ENCODE results near the gene KCP. TPM values are rescaled to one million over a fixed set of nuclear protein-coding genes. Genes with fewer than 3 reads are reported as not detected.

The KCP gene
- total RNA-seq, 1 experiment from 2014 or later, result 1.6 TPM

DNA sequence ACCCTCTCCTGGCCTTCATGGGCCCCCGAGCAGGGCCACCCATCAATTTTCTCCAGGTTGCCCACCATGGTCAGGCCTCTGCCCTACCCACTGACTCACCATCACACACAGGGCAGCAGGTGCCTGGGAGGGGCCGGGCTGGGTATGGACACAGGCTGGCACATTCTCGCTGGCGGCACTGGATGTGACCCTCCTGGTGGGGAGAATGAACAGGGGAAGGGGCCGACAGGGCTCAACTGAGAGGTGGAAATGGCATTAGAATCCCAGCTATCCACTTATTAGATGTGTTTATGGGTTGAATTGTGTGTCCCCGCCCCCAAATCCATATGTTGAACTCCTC lies 16.4 kb downstream of the KCP start:
- DNase-seq (ENCODE audit: low read depth, low spot score), result no peak
- RAD21 ChIA-PET (ENCODE audit: low non-redundant PET in 1 of 2, low total read pairs in 2 of 2, uncharacterized antibody in 2 of 2, unreplicated experiment in 2 of 2), result no interaction called here
- Histone ChIP-seq H3K36me3 (ENCODE audit: control insufficient read depth in 1 of 2, insufficient read depth in 2 of 2, low read length in 2 of 2) (no peaks in the 10 kb centered on the region), H3K4me2 (ENCODE audit: low read length) (peak overlapping the region; percentile 80), H3K79me2 (ENCODE audit: insufficient read depth, low read length) (no peaks in the 10 kb centered on the region), H2AFZ (ENCODE audit: low read depth, low read length, poor library complexity, severe bottlenecking) (no peak overlapping the region), H3K9ac (ENCODE audit: low read length) (no peak overlapping the region), H3K4me1 (ENCODE audit: control insufficient read depth in 1 of 2, insufficient read depth in 2 of 2, low read length in 2 of 2) (peaks cover 33 to 65% of the 10 kb centered on the region in 2 experiments), H3K4me3 (replicated peaks in 1 of 2; ENCODE audit: low read depth in 1 of 2, low read length in 2 of 2) (no peak overlapping the region), H4K20me1 (ENCODE audit: insufficient read depth) (no peaks in the 10 kb centered on the region), H3K9me2 (ENCODE audit: insufficient read depth) (no peaks in the 10 kb centered on the region), H3K27ac (ENCODE audit: low read depth, low read length) (peak overlapping the region; percentile 59), H3K9me3 (ENCODE audit: control insufficient read depth in 1 of 2, insufficient read depth in 1 of 2, low read depth in 1 of 2, low read length in 2 of 2) (no peaks in the 10 kb centered on the region), H3K27me3 (ENCODE audit: insufficient read depth, low read length) (no peaks in the 10 kb centered on the region)
- CTCF ChIA-PET, result no interaction called here
- TF ChIP-seq POLR2A (IDR thresholded peaks at IDR 0.05; ENCODE audit: borderline replicate concordance, extremely low read depth, insufficient read depth, insufficient read length) (no peak), TCF7L2 (IDR thresholded peaks at IDR 0.05; ENCODE audit: borderline replicate concordance, extremely low read depth, insufficient read depth, insufficient read length) (no peak), POLR2AphosphoS5 (IDR thresholded peaks at IDR 0.05; ENCODE audit: low read depth, low read length) (no peak), CEBPB (IDR thresholded peaks at IDR 0.05; ENCODE audit: low read depth) (no peak), REST (IDR thresholded peaks at IDR 0.05; ENCODE audit: low read depth) (no peak), RAD21 (IDR thresholded peaks at IDR 0.05; ENCODE audit: low read depth) (no peak), SRF (IDR thresholded peaks at IDR 0.05; ENCODE audit: low read depth) (no peak), CBX3 (IDR thresholded peaks at IDR 0.05; ENCODE audit: low read depth) (no peak), ZFX (IDR thresholded peaks at IDR 0.05) (no peak), JUND (IDR thresholded peaks at IDR 0.05) (no peak), FOSL1 (IDR thresholded peaks at IDR 0.05; ENCODE audit: low read depth) (no peak), ZBTB33 (IDR thresholded peaks at IDR 0.05; ENCODE audit: extremely low read depth, insufficient replicate concordance, low read length) (no peak), SP1 (IDR thresholded peaks at IDR 0.05; ENCODE audit: low read depth) (no peak), ATF3 (IDR thresholded peaks at IDR 0.05) (no peak), ZNF274 (IDR thresholded peaks at IDR 0.05; ENCODE audit: low read depth, low read length) (no peak)
- TF ChIP-seq, protein P1, sequence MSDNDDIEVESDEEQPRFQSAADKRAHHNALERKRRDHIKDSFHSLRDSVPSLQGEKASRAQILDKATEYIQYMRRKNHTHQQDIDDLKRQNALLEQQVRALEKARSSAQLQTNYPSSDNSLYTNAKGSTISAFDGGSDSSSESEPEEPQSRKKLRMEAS (IDR thresholded peaks at IDR 0.05), result no peak
- no TSS peak for BruUV-seq (replicated peaks)
- POLR2A ChIA-PET, result no interaction called here
- intact Hi-C loops (cut with micrococcal nuclease), result no loop called here
- no peak for ATAC-seq

Data from HCT116 (cell line).